Suprapubic skin (tissue), 4 donors: ENCODE results near the gene ENDOU.

Source experiments
- EP300 ChIP-seq: sonication (generic); formaldehyde crosslinking; IDR thresholded peaks from one replicate; pipeline ENCODE4 v1.6.1; 2017; ENCODE audit warnings: antibody characterized with exemption
- POLR2A ChIP-seq, 2 donors: fragments of 450-650 bp; IDR thresholded peaks; one replicate each; pipeline ENCODE4 v1.6.1; 2017; ENCODE audit warnings: antibody characterized with exemption in 2 of 2, mild to moderate bottlenecking in 2 of 2, moderate library complexity in 2 of 2
- POLR2AphosphoS5 ChIP-seq, 3 donors: sonication (generic); formaldehyde crosslinking; IDR thresholded peaks; one replicate each; pipeline ENCODE4 v1.6.1; 2017; ENCODE audit warnings: antibody characterized with exemption in 3 of 3
- TF ChIP-seq, protein P1 (sequence below), 2 donors: fragments of 200-600 bp in 1 of 2; fragments of 450-650 bp in 1 of 2; sonication (generic) in 1 of 2; IDR thresholded peaks; one replicate each; pipeline ENCODE4 v1.5.1; 2016 to 2019; ENCODE audit warnings: antibody characterized with exemption in 2 of 2, mild to moderate bottlenecking in 1 of 2, moderate library complexity in 1 of 2

DNA sequence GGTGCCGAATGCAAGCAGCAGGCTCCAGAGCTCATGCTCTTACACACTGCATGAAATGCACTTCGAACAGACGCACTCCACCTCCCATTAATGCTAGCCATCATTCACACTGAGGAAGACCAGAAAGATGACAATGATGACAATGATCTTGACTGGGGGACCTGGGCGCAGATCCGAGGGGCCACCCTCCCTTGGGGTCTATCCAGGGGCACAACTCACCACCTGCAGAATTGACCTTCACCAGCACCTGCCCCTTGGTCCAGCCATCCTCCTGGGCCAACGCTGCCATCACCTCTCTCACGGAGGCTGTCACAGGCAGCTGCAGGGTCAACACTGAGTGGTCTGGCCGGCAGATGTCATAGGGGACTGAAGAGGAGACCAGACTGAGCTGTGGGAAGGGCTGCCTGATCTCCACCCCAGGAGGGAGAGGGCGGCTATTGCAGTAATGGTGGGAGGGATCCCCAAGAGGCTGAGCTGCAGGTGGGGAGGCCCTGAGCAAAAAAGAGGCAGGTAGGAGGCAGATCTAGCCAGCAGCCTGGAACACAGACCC lies 18.1 kb upstream of the ENDOU start:
- TF ChIP-seq, protein P1, sequence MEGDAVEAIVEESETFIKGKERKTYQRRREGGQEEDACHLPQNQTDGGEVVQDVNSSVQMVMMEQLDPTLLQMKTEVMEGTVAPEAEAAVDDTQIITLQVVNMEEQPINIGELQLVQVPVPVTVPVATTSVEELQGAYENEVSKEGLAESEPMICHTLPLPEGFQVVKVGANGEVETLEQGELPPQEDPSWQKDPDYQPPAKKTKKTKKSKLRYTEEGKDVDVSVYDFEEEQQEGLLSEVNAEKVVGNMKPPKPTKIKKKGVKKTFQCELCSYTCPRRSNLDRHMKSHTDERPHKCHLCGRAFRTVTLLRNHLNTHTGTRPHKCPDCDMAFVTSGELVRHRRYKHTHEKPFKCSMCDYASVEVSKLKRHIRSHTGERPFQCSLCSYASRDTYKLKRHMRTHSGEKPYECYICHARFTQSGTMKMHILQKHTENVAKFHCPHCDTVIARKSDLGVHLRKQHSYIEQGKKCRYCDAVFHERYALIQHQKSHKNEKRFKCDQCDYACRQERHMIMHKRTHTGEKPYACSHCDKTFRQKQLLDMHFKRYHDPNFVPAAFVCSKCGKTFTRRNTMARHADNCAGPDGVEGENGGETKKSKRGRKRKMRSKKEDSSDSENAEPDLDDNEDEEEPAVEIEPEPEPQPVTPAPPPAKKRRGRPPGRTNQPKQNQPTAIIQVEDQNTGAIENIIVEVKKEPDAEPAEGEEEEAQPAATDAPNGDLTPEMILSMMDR (IDR thresholded peaks at IDR 0.05) = no peak
- TF ChIP-seq EP300 (no peak), POLR2AphosphoS5 (IDR thresholded peaks at IDR 0.05) (no peak), POLR2A (IDR thresholded peaks at IDR 0.05) (no peak)
